IPS-NIHi7 (cell line): Measurements from ENCODE around the gene PTTG1IP.
"Not testable (repeated sequence)": the region's sequence is repeated elsewhere in the genome, so short reads cannot be mapped to it uniquely, and the experiment has no call there.

Source experiments
- DNase-seq: peaks from one replicate; pipeline ENCODE4 v3.0.0; 2012; ENCODE audit warnings: mixed read lengths; ENCODE audit errors: extremely low spot score

PTTG1IP gene

DNA sequence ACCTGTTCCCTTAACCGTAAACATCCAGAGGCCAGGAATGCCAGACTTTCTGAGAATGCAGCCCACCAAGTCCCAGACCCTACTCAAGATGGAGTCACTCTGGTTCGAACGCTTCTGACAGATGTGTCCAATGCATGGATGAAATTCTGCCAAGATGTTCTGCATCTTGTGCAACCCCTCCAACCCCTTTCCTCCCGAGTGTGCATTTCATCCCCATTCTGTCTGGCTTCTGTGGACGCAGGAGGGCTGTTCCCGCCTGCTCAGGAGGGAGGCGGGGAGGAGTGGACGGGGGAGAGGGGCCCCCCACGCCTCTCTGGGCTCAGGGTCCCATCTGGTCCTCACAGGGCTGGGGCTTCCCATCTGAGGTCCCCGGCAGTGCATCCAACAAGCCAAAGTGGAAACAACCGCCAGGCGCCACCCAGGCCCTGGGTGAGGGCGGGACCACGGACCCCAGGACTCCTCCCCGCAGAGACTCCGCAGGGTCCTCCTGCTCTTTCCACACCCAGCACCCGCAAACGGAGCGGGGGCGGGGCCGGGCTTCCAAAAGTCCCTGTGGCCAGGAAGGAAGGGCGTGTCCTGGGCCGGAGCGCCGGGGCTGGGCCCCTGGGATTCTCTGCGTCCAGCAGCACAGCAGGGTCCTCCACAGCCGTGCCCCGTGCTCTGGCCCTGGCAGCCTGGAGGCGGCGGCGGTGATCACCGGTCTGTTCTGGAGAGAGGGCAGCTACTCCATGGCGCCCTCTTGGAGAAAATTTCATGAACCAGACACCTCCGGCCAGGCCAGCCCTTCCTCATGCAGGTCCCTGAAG, 27.9 kb downstream of the PTTG1IP start:
- DNase-seq, result peak; percentile 84

DNA sequence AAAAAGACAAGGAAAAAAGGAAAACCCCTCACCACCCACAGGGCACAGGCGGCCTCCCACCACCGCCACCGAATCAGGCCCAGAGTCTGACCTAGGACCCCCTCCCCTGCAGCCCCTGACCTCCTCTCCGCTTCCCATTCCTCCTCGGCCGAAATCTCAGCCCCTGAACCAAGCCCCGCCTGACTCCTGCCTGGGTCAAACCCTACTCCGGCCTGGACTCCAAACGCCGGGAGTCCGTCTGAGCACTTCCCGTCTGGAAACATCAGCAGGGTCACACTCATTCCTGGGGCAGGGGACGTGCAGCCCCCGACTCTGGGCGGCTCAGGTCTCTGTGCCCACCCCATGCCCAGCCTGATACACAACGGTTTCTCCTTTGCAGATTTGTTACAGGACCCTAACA, 29.2 kb downstream of the PTTG1IP start:
- no peak for DNase-seq

- no peak for DNase-seq
Observed at GRCh38 chr21:44842721-44843445, 30.6 kb downstream of the PTTG1IP start.

- no peak for DNase-seq
Observed at GRCh38 chr21:44842087-44842486, 31.4 kb downstream of the PTTG1IP start.

- no peak for DNase-seq
Observed at GRCh38 chr21:44840771-44841170, 32.7 kb downstream of the PTTG1IP start.

DNA sequence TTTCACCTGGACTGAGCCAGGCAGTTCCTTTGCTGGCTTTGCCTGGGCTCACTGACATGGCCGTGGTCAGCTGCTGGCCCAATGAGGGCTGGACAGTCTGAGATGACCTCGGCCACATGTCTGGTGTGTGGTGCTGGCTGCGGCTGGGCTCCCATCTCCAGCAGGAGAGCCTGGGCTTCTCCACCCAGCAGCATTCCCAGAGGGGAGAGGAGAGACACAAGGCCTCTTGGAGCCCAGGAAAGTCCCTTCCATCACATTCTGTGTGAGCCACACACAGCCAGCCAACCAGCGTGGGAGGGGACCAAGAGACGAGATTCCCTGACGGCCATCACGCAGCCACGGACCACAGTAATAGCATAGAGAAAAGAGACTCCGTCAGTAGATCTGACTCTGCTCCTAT, 34.5 kb downstream of the PTTG1IP start:
- DNase-seq, result no peak

DNA sequence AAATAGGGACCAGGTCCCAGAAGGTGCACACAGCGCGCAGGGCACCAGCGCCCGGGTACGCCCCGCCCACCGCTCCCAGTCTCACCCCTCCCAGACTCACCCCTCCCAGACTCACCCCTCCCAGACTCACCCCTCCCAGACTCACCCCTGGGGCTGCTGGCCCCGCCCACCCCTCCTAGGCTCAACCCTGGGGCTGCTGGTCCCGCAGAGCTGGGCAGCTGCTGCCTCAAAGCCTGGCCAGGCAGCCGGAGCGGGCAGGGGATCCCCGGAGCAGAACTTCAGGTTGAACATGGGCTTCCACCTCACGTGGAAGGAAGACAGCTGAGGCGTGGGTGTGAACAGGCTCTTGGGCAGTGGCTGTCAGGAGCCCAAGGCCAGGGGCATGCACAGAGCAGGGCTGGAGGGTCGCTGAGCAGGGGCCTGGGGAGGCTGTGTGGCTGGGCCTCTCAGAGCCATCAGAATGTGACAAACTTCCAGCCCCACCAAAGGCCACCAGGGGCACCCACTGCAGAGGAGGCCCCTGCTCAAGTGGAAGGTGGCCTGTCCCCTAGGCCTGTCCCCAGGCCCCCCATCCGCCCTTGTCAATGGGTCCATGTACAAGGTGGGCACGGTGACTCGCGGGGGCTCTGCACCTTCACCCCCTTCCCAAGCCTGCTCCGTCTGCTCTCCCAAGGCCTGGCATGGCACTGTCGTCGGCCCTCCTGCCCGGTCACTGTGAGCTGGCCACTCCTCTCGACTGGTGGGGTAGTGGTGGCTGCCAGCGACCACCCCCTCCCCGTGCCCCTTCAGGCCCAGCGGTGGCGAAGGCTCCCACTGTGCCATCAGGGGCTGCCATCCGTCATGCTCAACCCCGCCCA, 35.2 kb downstream of the PTTG1IP start:
- DNase-seq, result no peak

- DNase-seq, result no peak
Observed at GRCh38 chr21:44837537-44837936, 36.0 kb downstream of the PTTG1IP start.

DNA sequence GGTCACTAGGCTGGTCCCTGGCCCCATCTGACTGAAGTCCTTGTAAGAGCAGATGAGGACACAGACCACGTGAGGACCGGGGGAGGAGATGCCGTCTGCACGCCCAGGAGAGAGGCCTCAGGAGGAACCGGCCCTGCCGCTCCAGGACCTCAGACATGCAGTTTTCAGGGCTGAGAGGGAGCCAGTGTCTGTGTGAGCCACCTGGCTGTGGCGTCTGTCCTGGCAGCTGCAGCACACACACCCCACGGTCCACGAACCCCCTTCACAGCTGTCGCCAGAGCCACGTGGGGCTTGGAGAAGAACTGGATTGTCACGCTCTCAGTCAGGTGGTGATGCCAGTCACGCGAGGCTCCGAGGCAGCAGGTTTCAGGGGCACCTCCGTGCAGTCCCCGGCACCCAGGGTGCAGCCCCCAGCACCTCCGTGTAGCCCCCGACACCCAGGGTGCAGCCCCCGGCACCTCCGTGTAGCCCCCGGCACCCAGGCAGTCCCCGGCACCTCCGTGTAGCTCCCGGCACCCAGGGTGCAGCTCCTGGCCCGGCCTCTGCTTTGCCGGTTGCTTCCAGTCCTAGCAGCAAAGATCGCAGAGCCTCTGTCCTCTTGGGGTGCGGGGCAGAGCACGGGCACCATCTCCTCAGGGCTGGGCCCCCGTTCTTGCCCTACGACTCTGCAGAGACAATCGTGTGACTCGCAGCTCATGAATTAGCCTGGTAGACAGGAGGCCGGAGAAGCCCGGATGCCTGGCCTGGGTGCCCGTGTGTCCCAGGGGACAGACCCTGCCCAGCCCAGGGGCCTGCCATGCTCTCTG, 36.6 kb downstream of the PTTG1IP start:
- DNase-seq, result no peak

- no peak for DNase-seq
Observed at GRCh38 chr21:44836349-44836665, 37.2 kb downstream of the PTTG1IP start.

- DNase-seq, result no peak
Observed at GRCh38 chr21:44835647-44835973, 37.9 kb downstream of the PTTG1IP start.

- no peak for DNase-seq
Observed at GRCh38 chr21:44834951-44835646, 38.4 kb downstream of the PTTG1IP start.

DNA sequence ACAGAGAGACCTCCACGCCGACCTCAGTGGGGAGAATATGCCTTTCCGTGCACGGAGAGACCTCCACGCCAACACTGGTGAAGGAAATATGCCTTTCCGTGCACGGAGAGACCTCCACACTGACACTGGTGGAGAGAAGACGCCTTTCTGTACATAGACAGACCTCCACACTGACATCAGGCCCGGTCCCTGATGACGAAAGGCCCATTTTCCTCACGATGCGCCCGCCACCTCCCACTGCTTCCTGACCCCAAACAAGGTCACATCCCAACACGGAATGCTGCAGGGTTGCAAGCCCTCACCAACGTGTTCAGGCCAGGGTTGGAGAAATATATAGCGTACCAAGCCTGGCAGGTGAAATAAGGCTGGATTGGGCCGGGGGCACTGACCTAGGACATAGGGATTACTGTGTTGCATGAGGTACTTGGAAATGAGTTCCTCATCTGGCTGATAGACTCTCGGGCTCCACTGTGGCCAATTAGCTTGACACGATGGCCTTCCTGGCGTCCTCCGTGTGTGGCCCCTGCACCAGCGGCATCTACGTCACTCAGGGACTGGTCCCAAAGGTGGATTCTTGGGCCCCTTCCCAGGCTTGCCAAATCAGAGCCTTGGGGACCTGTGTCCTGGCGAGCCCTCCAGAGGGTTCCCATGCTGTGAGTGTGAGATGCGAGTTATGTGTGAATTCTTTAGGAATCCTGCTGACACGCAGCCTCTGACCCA, 39.1 kb downstream of the PTTG1IP start:
- DNase-seq, result no peak

DNA sequence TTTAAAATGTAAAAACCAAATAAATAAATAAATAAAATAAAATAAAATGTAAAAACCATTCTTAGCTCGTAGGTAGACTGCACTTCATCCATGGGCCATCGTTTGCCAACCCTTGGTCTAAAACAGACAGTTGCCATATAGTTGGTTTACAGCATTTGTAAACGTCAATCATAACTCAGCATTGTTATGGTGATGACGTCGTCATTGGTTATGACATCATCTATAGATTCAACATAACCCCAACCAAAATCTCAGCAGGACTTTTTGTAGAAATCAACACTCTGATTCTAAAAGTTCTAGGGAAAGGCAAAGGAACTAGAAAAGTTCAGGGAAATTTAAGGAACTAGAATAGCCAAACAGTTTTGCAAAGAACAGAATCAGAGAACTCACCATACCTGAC, 39.8 kb downstream of the PTTG1IP start:
- no peak for DNase-seq

- not testable (repeated sequence) for DNase-seq
Observed at GRCh38 chr21:44832516-44833255, 40.8 kb downstream of the PTTG1IP start.

DNA sequence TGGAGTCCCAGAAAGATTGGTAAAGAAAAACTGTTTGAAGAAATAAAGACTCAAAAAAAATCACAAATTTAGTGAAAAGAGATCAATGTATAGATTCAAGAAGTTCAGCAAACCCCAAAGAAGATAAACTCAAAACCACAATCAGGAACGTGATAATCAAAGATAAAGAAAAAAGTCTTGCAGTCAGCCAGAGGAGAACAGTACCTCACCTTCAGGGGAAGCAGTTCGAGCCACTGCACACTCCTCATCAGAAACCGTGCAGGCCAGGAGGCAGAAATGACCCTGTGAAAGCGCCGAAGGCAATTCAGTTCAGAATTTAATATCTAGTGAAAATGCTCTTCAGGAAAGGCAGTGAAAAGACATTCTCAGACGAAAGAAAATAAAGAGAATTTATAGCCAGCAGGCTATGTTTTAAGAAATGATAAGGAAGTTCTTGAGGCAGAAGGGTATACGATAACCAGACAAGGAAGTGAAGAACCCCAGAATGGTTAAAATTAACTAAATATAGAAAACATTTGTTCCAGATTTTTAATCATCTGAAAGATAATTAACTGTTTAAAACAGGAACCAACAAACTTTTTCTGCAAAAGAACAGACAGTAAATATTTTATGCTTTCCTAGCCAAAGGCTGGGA, 42.1 kb downstream of the PTTG1IP start:
- DNase-seq, result no peak

DNA sequence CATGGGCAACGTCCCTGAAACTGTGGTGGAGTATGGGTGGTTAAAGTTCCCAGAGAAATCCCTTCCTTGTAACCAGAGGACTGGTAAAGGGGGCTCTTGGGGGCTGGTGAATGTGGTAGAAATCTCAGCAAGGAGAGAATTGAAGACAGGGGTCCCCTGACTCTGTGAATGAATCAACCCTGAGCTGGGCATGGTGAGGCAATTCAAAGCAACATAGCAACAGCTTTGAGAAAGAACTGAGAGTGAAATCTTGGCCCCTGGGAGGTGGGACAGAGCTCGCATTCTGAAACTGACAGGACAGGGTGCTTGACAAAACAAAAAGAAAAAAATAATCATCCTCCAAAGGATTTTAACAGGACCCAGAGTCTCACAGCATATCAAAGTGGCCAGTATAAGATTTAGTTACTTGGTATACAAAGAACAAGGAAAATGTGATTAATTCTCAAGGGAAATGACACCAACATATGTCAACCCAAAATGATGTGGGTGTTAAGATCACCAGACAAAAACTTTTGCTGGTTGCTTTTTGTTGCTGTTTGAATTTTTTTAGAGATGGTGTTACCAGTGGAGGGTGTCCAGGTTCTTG, 43.9 kb downstream of the PTTG1IP start:
- DNase-seq, result no peak

GRCh38 chr21:44828362-44829056, 45.0 kb downstream of the PTTG1IP start:
- DNase-seq, result no peak
